Fibroblast of lung (primary cell): ENCODE results near the gene PCDHAC2. TPM values are rescaled to one million over a fixed set of nuclear protein-coding genes. Genes with fewer than 3 reads are reported as not detected.

ENCODE experiments used
- DNase-seq, 2 donors: peaks; one replicate each; pipeline versions ENCODE4 v3.0.0 to v3.0.0-alpha.2; 2010; ENCODE audit warnings: low read depth in 2 of 2
- H2AFZ ChIP-seq: 2 replicates; pipeline ENCODE4 v1.5.1; 2012; ENCODE audit warnings: low read length, control low read depth, inconsistent platforms
- H3K27ac ChIP-seq: 2 replicates; pipeline ENCODE4 v1.5.1; 2011; ENCODE audit warnings: low read length, control low read depth; ENCODE audit not compliant: insufficient read depth
- H3K27me3 ChIP-seq: 2 replicates; pipeline ENCODE4 v1.5.1; 2011; ENCODE audit warnings: mild to moderate bottlenecking, low read length; ENCODE audit not compliant: control insufficient read depth, insufficient read depth
- H3K36me3 ChIP-seq: 2 replicates; pipeline ENCODE4 v1.5.1; 2011; ENCODE audit warnings: low read length; ENCODE audit not compliant: control insufficient read depth, insufficient read depth
- H3K4me1 ChIP-seq: 2 replicates; pipeline ENCODE4 v1.5.1; 2011; ENCODE audit warnings: low read length; ENCODE audit not compliant: control insufficient read depth, insufficient read depth; ENCODE audit errors: extremely low read depth
- H3K4me2 ChIP-seq: 2 replicates; pipeline ENCODE4 v1.5.1; 2011; ENCODE audit warnings: low read length, control low read depth; ENCODE audit not compliant: insufficient read depth; ENCODE audit errors: extremely low read depth
- H3K4me3 ChIP-seq, 4 experiments: fragments of 200-600 bp in 1 of 4; sonication (generic) in 1 of 4; replicated peaks in 1 of 4; 2 replicates each; pipeline ENCODE4 v1.5.1; 2011 to 2016; ENCODE audit warnings: low read length in 4 of 4, low read depth in 3 of 4, mild to moderate bottlenecking in 3 of 4, control low read depth in 2 of 4, inconsistent platforms in 1 of 4, mixed read lengths in 1 of 4; ENCODE audit not compliant: insufficient read depth in 1 of 4; ENCODE audit errors: control extremely low read depth in 1 of 4
- H3K79me2 ChIP-seq: 2 replicates; pipeline ENCODE4 v1.5.1; 2012; ENCODE audit warnings: mild to moderate bottlenecking, low read length, inconsistent platforms; ENCODE audit not compliant: control insufficient read depth, insufficient read depth
- H3K9ac ChIP-seq: 2 replicates; pipeline ENCODE4 v1.5.1; 2011; ENCODE audit warnings: mild to moderate bottlenecking, low read length, control low read depth; ENCODE audit not compliant: insufficient read depth
- H3K9me3 ChIP-seq: 2 replicates; pipeline ENCODE4 v1.5.1; 2012; ENCODE audit warnings: low read depth, low read length; ENCODE audit not compliant: control insufficient read depth, insufficient read depth
- H4K20me1 ChIP-seq: 2 replicates; pipeline ENCODE4 v1.5.1; 2011; ENCODE audit warnings: low read length; ENCODE audit not compliant: control insufficient read depth, insufficient read depth; ENCODE audit errors: extremely low read depth
- CTCF ChIP-seq, 2 donors: IDR thresholded peaks in 1 of 2; conservative IDR thresholded peaks in 1 of 2; 1 replicate in 1 of 2; 2 replicates in 1 of 2; pipeline ENCODE4 v1.5.1; 2011 to 2012; ENCODE audit warnings: low read length in 2 of 2, control low read depth in 1 of 2, inconsistent platforms in 1 of 2, low read depth in 1 of 2, mild to moderate bottlenecking in 1 of 2
- EZH2 ChIP-seq: IDR thresholded peaks from 2 replicates; pipeline ENCODE4 v1.5.1; 2012; ENCODE audit warnings: low read length, control low read depth, mild to moderate bottlenecking; ENCODE audit errors: missing control alignments
- polyA plus RNA-seq, 2 donors: library from polyadenylated mRNA; depleted of rRNA in 1 of 2; stranded (reverse) in 1 of 2; unstranded in 1 of 2; fragments of >200 nt; gene quantifications; 2 replicates each; pipeline ENCODE4 v1.2.1, GENCODE V29; 2011 to 2012; ENCODE audit warnings: missing spikeins in 1 of 2
- total RNA-seq: library from RNA; depleted of rRNA; stranded (reverse); fragments of >200 nt; gene quantifications from 2 replicates; pipeline ENCODE4 v1.2.1, GENCODE V29; 2014

The PCDHAC2 gene
- total and polyA plus RNA-seq, 2 donors (not counting 1 experiment from before 2014, with no cell fraction given): 0.48 to 1.7 TPM

GRCh38 chr5:141001446-141001843 lies 35.2 kb downstream of the PCDHAC2 start:
- H3K27me3 ChIP-seq: no peaks in the 10 kb centered on the region
- H2AFZ ChIP-seq: peak overlapping the region; percentile 20
- H3K9me3 ChIP-seq: no peaks in the 10 kb centered on the region
- no peak for DNase-seq
- no peaks in the 10 kb centered on the region for H3K79me2 ChIP-seq
- peaks cover 2% of the 10 kb centered on the region for H3K4me1 ChIP-seq
- no peak for TF ChIP-seq EZH2
- no peak for TF ChIP-seq CTCF (conservative IDR thresholded peaks at IDR 0.05 in 1 of 2, IDR thresholded peaks at IDR 0.05 in 1 of 2; ENCODE audit: low read depth in 1 of 2, low read length in 2 of 2)
- no peaks in the 10 kb centered on the region for H3K36me3 ChIP-seq
- no peaks in the 10 kb centered on the region for H4K20me1 ChIP-seq
- H3K27ac ChIP-seq: no peak overlapping the region
- H3K4me3 ChIP-seq: peak overlapping the region in 1 of 4 experiments; percentile 10
- H3K9ac ChIP-seq: no peak overlapping the region
- no peak overlapping the region for H3K4me2 ChIP-seq

GRCh38 chr5:141001844-141002604 lies 35.7 kb downstream of the PCDHAC2 start:
- Histone ChIP-seq H3K27me3 (no peaks in the 10 kb centered on the region), H3K79me2 (no peaks in the 10 kb centered on the region), H3K4me1 (peaks cover 2% of the 10 kb centered on the region), H3K36me3 (no peaks in the 10 kb centered on the region), H3K27ac (no peak overlapping the region), H3K9ac (no peak overlapping the region), H2AFZ (peak overlapping the region; percentile 20), H3K4me2 (no peak overlapping the region), H3K9me3 (no peaks in the 10 kb centered on the region), H3K4me3 (peak overlapping the region in 1 of 4 experiments; percentile 10), H4K20me1 (no peaks in the 10 kb centered on the region)
- DNase-seq: no peak
- TF ChIP-seq EZH2: no peak
- TF ChIP-seq CTCF (conservative IDR thresholded peaks at IDR 0.05 in 1 of 2, IDR thresholded peaks at IDR 0.05 in 1 of 2; ENCODE audit: low read depth in 1 of 2, low read length in 2 of 2): no peak

GRCh38 chr5:141002605-141002965 lies 36.3 kb downstream of the PCDHAC2 start:
- TF ChIP-seq CTCF (conservative IDR thresholded peaks at IDR 0.05 in 1 of 2, IDR thresholded peaks at IDR 0.05 in 1 of 2; ENCODE audit: low read depth in 1 of 2, low read length in 2 of 2) (no peak), EZH2 (no peak)
- H3K4me1 ChIP-seq: peaks cover 2% of the 10 kb centered on the region
- H3K4me2 ChIP-seq: no peak overlapping the region
- no peaks in the 10 kb centered on the region for H3K36me3 ChIP-seq
- no peak overlapping the region for H3K27ac ChIP-seq
- H3K9ac ChIP-seq: no peak overlapping the region
- H2AFZ ChIP-seq: no peak overlapping the region
- H3K4me3 ChIP-seq: no peak overlapping the region
- no peaks in the 10 kb centered on the region for H3K79me2 ChIP-seq
- no peaks in the 10 kb centered on the region for H3K27me3 ChIP-seq
- H4K20me1 ChIP-seq: no peaks in the 10 kb centered on the region
- no peaks in the 10 kb centered on the region for H3K9me3 ChIP-seq
- DNase-seq: no peak
